ENCODE data around the gene ATP5F1A. TPM values are rescaled to one million over a fixed set of nuclear protein-coding genes. Genes with fewer than 3 reads are reported as not detected.

Gene ATP5F1A
- total RNA-seq, result 658 and 689 TPM in 2 replicates

DNA sequence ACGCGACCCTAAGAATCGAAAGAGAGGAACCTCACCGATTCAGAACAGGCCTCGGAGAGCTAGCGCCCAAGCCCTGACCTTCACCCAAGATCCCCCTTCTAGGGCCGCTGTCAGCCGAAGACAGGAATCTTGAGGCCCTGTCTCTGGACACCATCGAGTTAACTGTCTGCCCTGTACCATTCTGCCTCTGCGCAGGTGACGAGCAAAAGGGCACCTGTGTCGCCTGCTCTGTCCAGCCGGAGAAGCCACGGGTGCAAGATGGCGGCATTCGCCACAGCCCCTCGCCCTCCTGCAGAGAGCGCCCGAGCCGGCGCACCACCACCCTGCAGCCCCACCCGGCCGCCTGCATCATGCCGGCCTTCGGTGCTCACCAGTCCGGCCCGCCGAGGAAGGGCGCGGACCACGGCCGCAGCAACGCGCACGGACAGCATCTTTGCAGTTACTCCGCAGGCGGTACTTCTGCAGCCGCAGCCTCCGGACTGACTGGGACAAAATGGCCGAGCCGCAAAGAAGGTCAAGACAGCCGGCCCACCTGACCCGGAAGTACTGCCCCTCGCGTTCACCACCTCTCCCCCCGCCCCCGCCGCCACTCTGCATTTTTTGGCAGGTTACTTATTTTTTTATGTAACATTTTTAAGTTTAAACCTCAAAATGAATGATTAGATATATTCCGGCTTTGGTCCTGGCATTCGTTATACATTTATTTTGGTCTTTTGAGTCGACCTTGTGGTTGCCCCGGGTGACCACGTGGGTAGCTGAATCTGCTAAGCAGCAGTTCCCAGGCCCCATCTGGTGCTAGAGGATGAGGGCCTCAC lies at the start of gene ATP5F1A:
Gene ATP5F1A (minus strand): TSS at position 496 of the 815 bp plus-strand sequence. CDS start 65 bp downstream, at position 431.

DNA sequence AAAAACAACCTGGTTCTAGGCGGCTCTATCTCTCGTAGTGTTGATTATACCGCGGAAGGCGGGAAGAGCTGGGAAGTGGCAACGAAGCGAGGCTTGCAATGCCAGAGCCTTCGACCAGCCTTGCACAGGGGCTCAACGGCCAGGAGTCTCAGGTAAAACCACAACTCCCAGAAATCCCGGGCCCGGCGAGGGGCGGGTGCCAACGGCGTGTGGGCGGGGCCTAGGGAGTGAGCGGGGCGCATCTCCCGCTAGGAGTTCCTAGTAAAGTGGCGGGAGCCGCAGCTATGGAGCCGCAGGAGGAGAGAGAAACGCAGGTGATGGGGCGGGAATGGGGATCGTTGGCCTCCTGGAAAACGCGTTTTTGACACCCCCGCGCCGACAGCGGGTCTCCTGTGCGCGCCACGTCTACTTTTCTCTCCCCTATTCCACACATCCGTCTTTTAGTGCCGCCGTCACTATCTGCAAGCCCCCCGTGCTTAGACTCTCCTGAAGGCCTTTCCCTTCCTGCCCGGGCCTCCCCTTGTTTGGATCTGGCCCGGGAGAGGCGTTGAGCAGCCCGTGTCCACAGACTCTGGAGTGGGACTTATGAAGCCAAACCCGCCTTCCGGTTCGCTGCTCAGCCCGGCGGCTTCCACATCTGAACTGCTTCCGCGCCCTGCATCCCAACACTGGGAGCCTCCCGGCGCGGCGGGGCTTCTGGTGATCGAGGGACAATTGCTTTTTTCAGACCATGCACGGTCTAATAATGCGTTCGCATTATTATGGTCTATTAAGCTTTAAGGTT lies 6.2 kb upstream of the ATP5F1A start, which contains the start of gene HAUS1:
Gene HAUS1 (plus strand): TSS at position 258 of the 784 bp plus-strand sequence. CDS start 27 bp downstream, at position 285.

DNA sequence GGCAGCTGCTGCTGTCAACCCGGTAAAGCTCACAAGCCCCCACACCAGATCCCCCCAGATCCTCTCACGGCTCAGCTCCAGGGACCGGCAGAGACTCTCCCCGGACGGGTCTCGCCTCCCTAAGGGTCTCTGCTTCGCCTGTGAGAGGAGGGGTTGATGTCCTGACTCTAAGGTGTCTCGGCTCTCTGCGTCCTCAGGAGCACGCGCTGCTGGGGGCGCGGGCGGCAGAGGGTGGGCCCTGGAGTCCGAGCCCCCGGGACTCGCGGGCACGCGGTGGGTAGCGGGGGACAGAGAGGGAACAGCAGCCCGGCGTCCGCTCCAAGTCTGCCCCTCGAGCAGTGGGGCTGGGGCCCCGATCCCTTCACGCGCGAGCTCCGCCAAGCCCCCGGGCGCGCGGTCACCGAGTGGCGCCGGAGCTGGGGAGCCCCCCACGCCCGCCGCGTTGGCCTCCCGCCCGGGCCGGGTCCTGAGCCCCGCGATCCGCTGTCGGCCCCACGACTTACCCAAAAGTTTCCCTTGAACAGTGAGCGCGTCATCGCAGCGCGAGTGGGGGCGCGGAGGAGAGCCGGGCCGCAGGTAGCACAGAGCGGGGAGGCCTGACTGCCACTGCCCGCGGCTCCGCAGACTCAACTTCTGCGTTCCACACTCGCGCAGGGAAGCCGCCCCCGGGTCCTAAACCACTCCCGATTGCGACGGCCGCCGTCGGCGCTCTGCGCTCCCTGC lies 26.3 kb downstream of the ATP5F1A start, which contains the start of gene PSTPIP2:
Gene PSTPIP2 (minus strand): TSS at position 608 of the 723 bp plus-strand sequence. CDS start 72 bp downstream, at position 536.

Small RNA genes lying within 50 kb of the gene (small RNA-seq; reads per million reads assigned to genes)
- not detected for gene RNU6-1278P
- gene RNY4P37, result not detected

Other genes starting within 250 kb of the ATP5F1A start
- gene EPG5, start 131.0 kb downstream of the ATP5F1A start, total RNA-seq, result 32.3 and 48.3 TPM in 2 replicates
- 3.3 and 3.5 TPM in 2 replicates for gene PSTPIP2, start 26.0 kb downstream of the ATP5F1A start, total RNA-seq
- gene HAUS1, start 6.1 kb upstream of the ATP5F1A start, total RNA-seq, result 39.9 and 68.0 TPM in 2 replicates

Measured in subcutaneous preadipocyte (primary cell).